ENCODE results near the gene KHDC4.

The KHDC4 gene

DNA sequence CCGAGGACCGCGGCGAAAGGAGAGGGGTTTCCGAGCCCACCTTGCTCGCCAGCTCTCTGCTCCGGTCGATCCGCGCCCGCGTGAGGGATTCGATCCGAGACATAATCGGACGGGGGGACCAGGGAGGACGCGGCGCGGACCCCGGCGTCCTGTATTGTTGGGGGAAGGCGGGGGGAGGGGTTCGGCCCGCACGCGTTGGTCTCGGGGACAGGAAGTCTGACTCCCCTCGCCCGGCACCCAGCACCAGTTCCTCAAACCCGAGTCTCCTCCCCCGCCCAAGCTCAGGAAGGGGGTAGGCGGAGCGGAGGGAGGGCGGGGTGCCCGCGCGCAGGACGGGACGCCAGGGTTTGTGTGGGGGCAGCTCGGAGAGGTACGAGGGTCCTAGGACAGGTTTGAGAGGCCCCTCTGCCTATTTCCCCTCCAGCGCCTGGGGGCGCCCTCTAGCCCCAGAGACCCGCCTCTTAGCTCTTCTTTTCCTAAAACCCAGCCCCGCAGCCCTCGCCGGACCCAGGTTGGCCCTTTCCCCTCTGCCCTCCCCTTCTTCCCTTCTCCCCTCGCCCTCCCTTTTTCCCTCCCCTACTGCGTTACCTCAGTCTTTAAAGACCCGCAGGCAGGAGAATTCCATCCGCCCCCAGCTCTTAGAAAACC is 44.2 kb upstream of the KHDC4 start, which contains the start of gene ARHGEF2 (continued):
- TF ChIP-seq SP2 (tag by site-specific recombination; IDR thresholded peaks at IDR 0.05) (peak; percentile 77), ZNF600 (tag by site-specific recombination; IDR thresholded peaks at IDR 0.05) (0 out of 2 replicates have a peak, but pooled peaks have one; percentile 20), ZNF837 (tag by site-specific recombination; IDR thresholded peaks at IDR 0.05) (no peak), ZEB2 (tag by site-specific recombination; IDR thresholded peaks at IDR 0.05) (peak; percentile 72), KLF16 (tag by site-specific recombination; IDR thresholded peaks at IDR 0.05) (0 out of 2 replicates have a peak, but pooled peaks have one; percentile 39), ZNF335 (tag by site-specific recombination; conservative IDR thresholded peaks at IDR 0.05) (peak; percentile 88), YY1 (tag by site-specific recombination; IDR thresholded peaks at IDR 0.05) (no peak), ZFP69B (tag by site-specific recombination; IDR thresholded peaks at IDR 0.05) (no peak), ZNF510 (tag by site-specific recombination; IDR thresholded peaks at IDR 0.05; ENCODE audit: insufficient replicate concordance) (no peak), ZNF175 (tag by site-specific recombination; IDR thresholded peaks at IDR 0.05) (no peak), ZNF157 (tag by site-specific recombination; IDR thresholded peaks at IDR 0.05) (no peak), ZNF391 (tag by site-specific recombination; IDR thresholded peaks at IDR 0.05; ENCODE audit: borderline replicate concordance, low read depth) (no peak; the same call in 1 of the 2 replicates), ZNF248 (tag by site-specific recombination; IDR thresholded peaks at IDR 0.05) (no peak), ZNF555 (tag by site-specific recombination; conservative IDR thresholded peaks at IDR 0.05) (no peak), ZNF223 (tag by site-specific recombination; IDR thresholded peaks at IDR 0.05) (no peak), ZSCAN23 (tag by site-specific recombination; IDR thresholded peaks at IDR 0.05) (no peak)
- TF ChIP-seq, protein P1, sequence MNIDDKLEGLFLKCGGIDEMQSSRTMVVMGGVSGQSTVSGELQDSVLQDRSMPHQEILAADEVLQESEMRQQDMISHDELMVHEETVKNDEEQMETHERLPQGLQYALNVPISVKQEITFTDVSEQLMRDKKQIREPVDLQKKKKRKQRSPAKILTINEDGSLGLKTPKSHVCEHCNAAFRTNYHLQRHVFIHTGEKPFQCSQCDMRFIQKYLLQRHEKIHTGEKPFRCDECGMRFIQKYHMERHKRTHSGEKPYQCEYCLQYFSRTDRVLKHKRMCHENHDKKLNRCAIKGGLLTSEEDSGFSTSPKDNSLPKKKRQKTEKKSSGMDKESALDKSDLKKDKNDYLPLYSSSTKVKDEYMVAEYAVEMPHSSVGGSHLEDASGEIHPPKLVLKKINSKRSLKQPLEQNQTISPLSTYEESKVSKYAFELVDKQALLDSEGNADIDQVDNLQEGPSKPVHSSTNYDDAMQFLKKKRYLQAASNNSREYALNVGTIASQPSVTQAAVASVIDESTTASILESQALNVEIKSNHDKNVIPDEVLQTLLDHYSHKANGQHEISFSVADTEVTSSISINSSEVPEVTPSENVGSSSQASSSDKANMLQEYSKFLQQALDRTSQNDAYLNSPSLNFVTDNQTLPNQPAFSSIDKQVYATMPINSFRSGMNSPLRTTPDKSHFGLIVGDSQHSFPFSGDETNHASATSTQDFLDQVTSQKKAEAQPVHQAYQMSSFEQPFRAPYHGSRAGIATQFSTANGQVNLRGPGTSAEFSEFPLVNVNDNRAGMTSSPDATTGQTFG (tag by site-specific recombination; IDR thresholded peaks at IDR 0.05; ENCODE audit: borderline replicate concordance), result no peak
- TF ChIP-seq, protein P2, sequence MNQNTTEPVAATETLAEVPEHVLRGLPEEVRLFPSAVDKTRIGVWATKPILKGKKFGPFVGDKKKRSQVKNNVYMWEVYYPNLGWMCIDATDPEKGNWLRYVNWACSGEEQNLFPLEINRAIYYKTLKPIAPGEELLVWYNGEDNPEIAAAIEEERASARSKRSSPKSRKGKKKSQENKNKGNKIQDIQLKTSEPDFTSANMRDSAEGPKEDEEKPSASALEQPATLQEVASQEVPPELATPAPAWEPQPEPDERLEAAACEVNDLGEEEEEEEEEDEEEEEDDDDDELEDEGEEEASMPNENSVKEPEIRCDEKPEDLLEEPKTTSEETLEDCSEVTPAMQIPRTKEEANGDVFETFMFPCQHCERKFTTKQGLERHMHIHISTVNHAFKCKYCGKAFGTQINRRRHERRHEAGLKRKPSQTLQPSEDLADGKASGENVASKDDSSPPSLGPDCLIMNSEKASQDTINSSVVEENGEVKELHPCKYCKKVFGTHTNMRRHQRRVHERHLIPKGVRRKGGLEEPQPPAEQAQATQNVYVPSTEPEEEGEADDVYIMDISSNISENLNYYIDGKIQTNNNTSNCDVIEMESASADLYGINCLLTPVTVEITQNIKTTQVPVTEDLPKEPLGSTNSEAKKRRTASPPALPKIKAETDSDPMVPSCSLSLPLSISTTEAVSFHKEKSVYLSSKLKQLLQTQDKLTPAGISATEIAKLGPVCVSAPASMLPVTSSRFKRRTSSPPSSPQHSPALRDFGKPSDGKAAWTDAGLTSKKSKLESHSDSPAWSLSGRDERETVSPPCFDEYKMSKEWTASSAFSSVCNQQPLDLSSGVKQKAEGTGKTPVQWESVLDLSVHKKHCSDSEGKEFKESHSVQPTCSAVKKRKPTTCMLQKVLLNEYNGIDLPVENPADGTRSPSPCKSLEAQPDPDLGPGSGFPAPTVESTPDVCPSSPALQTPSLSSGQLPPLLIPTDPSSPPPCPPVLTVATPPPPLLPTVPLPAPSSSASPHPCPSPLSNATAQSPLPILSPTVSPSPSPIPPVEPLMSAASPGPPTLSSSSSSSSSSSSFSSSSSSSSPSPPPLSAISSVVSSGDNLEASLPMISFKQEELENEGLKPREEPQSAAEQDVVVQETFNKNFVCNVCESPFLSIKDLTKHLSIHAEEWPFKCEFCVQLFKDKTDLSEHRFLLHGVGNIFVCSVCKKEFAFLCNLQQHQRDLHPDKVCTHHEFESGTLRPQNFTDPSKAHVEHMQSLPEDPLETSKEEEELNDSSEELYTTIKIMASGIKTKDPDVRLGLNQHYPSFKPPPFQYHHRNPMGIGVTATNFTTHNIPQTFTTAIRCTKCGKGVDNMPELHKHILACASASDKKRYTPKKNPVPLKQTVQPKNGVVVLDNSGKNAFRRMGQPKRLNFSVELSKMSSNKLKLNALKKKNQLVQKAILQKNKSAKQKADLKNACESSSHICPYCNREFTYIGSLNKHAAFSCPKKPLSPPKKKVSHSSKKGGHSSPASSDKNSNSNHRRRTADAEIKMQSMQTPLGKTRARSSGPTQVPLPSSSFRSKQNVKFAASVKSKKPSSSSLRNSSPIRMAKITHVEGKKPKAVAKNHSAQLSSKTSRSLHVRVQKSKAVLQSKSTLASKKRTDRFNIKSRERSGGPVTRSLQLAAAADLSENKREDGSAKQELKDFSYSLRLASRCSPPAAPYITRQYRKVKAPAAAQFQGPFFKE (tag by site-specific recombination; IDR thresholded peaks at IDR 0.05; ENCODE audit: borderline replicate concordance), result no peak
- TF ChIP-seq, protein P3, sequence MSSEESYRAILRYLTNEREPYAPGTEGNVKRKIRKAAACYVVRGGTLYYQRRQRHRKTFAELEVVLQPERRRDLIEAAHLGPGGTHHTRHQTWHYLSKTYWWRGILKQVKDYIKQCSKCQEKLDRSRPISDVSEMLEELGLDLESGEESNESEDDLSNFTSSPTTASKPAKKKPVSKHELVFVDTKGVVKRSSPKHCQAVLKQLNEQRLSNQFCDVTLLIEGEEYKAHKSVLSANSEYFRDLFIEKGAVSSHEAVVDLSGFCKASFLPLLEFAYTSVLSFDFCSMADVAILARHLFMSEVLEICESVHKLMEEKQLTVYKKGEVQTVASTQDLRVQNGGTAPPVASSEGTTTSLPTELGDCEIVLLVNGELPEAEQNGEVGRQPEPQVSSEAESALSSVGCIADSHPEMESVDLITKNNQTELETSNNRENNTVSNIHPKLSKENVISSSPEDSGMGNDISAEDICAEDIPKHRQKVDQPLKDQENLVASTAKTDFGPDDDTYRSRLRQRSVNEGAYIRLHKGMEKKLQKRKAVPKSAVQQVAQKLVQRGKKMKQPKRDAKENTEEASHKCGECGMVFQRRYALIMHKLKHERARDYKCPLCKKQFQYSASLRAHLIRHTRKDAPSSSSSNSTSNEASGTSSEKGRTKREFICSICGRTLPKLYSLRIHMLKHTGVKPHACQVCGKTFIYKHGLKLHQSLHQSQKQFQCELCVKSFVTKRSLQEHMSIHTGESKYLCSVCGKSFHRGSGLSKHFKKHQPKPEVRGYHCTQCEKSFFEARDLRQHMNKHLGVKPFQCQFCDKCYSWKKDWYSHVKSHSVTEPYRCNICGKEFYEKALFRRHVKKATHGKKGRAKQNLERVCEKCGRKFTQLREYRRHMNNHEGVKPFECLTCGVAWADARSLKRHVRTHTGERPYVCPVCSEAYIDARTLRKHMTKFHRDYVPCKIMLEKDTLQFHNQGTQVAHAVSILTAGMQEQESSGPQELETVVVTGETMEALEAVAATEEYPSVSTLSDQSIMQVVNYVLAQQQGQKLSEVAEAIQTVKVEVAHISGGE (tag by site-specific recombination; conservative IDR thresholded peaks at IDR 0.05; ENCODE audit: low read depth), result peak; percentile 74
- TF ChIP-seq, protein P4, sequence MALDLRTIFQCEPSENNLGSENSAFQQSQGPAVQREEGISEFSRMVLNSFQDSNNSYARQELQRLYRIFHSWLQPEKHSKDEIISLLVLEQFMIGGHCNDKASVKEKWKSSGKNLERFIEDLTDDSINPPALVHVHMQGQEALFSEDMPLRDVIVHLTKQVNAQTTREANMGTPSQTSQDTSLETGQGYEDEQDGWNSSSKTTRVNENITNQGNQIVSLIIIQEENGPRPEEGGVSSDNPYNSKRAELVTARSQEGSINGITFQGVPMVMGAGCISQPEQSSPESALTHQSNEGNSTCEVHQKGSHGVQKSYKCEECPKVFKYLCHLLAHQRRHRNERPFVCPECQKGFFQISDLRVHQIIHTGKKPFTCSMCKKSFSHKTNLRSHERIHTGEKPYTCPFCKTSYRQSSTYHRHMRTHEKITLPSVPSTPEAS (tag by site-specific recombination; IDR thresholded peaks at IDR 0.05), result no peak
- TF ChIP-seq, protein P5, sequence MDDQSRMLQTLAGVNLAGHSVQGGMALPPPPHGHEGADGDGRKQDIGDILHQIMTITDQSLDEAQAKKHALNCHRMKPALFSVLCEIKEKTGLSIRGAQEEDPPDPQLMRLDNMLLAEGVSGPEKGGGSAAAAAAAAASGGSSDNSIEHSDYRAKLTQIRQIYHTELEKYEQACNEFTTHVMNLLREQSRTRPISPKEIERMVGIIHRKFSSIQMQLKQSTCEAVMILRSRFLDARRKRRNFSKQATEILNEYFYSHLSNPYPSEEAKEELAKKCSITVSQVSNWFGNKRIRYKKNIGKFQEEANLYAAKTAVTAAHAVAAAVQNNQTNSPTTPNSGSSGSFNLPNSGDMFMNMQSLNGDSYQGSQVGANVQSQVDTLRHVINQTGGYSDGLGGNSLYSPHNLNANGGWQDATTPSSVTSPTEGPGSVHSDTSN (CRISPR knock-in tag; IDR thresholded peaks at IDR 0.05), result no peak
- TF ChIP-seq, protein P6, sequence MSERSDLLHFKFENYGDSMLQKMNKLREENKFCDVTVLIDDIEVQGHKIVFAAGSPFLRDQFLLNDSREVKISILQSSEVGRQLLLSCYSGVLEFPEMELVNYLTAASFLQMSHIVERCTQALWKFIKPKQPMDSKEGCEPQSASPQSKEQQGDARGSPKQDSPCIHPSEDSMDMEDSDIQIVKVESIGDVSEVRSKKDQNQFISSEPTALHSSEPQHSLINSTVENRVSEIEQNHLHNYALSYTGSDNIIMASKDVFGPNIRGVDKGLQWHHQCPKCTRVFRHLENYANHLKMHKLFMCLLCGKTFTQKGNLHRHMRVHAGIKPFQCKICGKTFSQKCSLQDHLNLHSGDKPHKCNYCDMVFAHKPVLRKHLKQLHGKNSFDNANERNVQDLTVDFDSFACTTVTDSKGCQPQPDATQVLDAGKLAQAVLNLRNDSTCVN (tag by site-specific recombination; optimal IDR thresholded peaks at IDR 0.05), result peak; percentile 58

All from HEK293 (cell line).